ENCODE measurements around the gene BTBD10.

- TF ChIP-seq CTCF (IDR thresholded peaks at IDR 0.05; ENCODE audit: insufficient read depth, low read length, poor library complexity, severe bottlenecking) (no peak), EZH2phosphoT487 (conservative IDR thresholded peaks at IDR 0.05; ENCODE audit: low read length) (no peak)
These were observed 122.0 kb downstream of the BTBD10 start for GRCh38 chr11:13341026-13341425.
